CD14-positive monocyte (primary cell): ENCODE data around the gene ATF4. TPM values are rescaled to one million over a fixed set of nuclear protein-coding genes. Genes with fewer than 3 reads are reported as not detected.

Experiments
- DNase-seq, 3 donors: peaks; one replicate each; pipeline ENCODE4 v3.0.0-alpha.2; 2011 to 2022
- H2AFZ ChIP-seq: 2 replicates; pipeline ENCODE4 v1.6.0; 2012; ENCODE audit warnings: mild to moderate bottlenecking, low read depth, low read length, inconsistent platforms; ENCODE audit not compliant: insufficient read depth, poor library complexity, severe bottlenecking
- H3K27ac ChIP-seq, 2 donors: 1 replicate in 1 of 2; 2 replicates in 1 of 2; pipeline ENCODE4 v1.5.1; 2012 to 2013; ENCODE audit warnings: low read length in 2 of 2, control low read depth in 1 of 2, inconsistent platforms in 1 of 2, low read depth in 1 of 2, mild to moderate bottlenecking in 1 of 2
- H3K27me3 ChIP-seq, 2 donors: one replicate each; pipeline versions ENCODE4 v1.6.0 to v1.6.1; 2011 to 2013; ENCODE audit warnings: low read length in 2 of 2; ENCODE audit not compliant: control insufficient read depth in 2 of 2, insufficient read depth in 2 of 2
- H3K36me3 ChIP-seq, 2 donors: replicated peaks in 1 of 2; 1 replicate in 1 of 2; 2 replicates in 1 of 2; pipeline versions ENCODE4 v1.5.1 to v1.6.1; 2012 to 2013; ENCODE audit warnings: low read length in 2 of 2, control low read depth in 1 of 2, inconsistent platforms in 1 of 2, mild to moderate bottlenecking in 1 of 2; ENCODE audit not compliant: insufficient read depth in 2 of 2, control insufficient read depth in 1 of 2
- H3K4me1 ChIP-seq, 2 donors: 1 replicate in 1 of 2; 2 replicates in 1 of 2; pipeline versions ENCODE4 v1.5.1 to v1.6.1; 2012 to 2013; ENCODE audit warnings: low read length in 2 of 2, control low read depth in 1 of 2, inconsistent platforms in 1 of 2, mild to moderate bottlenecking in 1 of 2, moderate library complexity in 1 of 2; ENCODE audit not compliant: insufficient read depth in 2 of 2, control insufficient read depth in 1 of 2
- H3K4me2 ChIP-seq: replicated peaks from 2 replicates; pipeline ENCODE3; 2012; ENCODE audit warnings: low read length, moderate library complexity, mild to moderate bottlenecking; ENCODE audit not compliant: poor library complexity, severe bottlenecking; ENCODE audit errors: extremely low read depth
- H3K4me3 ChIP-seq, 3 experiments: fragments of 200-600 bp in 1 of 3; sonication (generic) in 1 of 3; replicated peaks in 1 of 3; 1 replicate in 2 of 3; 2 replicates in 1 of 3; pipeline ENCODE4 v1.5.1; 2011 to 2013; ENCODE audit warnings: low read length in 3 of 3, mild to moderate bottlenecking in 3 of 3, control low read depth in 2 of 3, low read depth in 2 of 3, inconsistent platforms in 1 of 3, moderate library complexity in 1 of 3
- H3K79me2 ChIP-seq: 2 replicates; pipeline ENCODE4 v1.6.0; 2012; ENCODE audit warnings: mild to moderate bottlenecking, control low read depth, inconsistent platforms, low read length, moderate library complexity; ENCODE audit not compliant: insufficient read depth
- H3K9ac ChIP-seq: 2 replicates; pipeline ENCODE4 v1.6.0; 2017; ENCODE audit warnings: low read length, mild to moderate bottlenecking; ENCODE audit not compliant: insufficient read depth, poor library complexity, severe bottlenecking
- H3K9me3 ChIP-seq, 2 donors: replicated peaks in 1 of 2; 1 replicate in 1 of 2; 2 replicates in 1 of 2; pipeline versions ENCODE4 v1.5.1 to v1.6.1; 2012 to 2013; ENCODE audit warnings: low read length in 2 of 2, control low read depth in 1 of 2; ENCODE audit not compliant: control insufficient read depth in 1 of 2, insufficient read depth in 1 of 2
- H4K20me1 ChIP-seq: 2 replicates; pipeline ENCODE4 v1.6.0; 2012; ENCODE audit warnings: mild to moderate bottlenecking, low read length, control low read depth, moderate library complexity; ENCODE audit not compliant: insufficient read depth
- H3K27ac Mint-ChIP-seq, 7 donors: one replicate each; pipeline ENCODE4 v1.8.0; 2020; ENCODE audit warnings: mild to moderate bottlenecking in 7 of 7, mixed read lengths in 7 of 7, moderate library complexity in 6 of 7, inconsistent platforms in 2 of 7
- H3K27me3 Mint-ChIP-seq, 3 donors: one replicate each; pipeline ENCODE4 v1.8.0; 2021 to 2022; ENCODE audit warnings: low read depth in 3 of 3, mild to moderate bottlenecking in 3 of 3, mixed read lengths in 3 of 3, moderate library complexity in 3 of 3, inconsistent platforms in 1 of 3
- H3K36me3 Mint-ChIP-seq, 2 donors: one replicate each; pipeline ENCODE4 v1.8.0; 2020; ENCODE audit warnings: mixed read lengths in 2 of 2, inconsistent platforms in 1 of 2, mild to moderate bottlenecking in 1 of 2
- H3K4me1 Mint-ChIP-seq: one replicate; pipeline ENCODE4 v1.8.0; 2020; ENCODE audit warnings: mild to moderate bottlenecking, mixed read lengths
- H3K4me3 Mint-ChIP-seq, 2 donors: one replicate each; pipeline ENCODE4 v1.8.0; 2020; ENCODE audit warnings: mild to moderate bottlenecking in 2 of 2, mixed read lengths in 2 of 2, moderate library complexity in 1 of 2
- H3K9me3 Mint-ChIP-seq, 7 donors: one replicate each; pipeline ENCODE4 v1.8.0; 2020 to 2022; ENCODE audit warnings: mixed read lengths in 7 of 7, mild to moderate bottlenecking in 6 of 7, moderate library complexity in 6 of 7, inconsistent platforms in 2 of 7
- CTCF ChIP-seq: fragments of 200-600 bp; IDR thresholded peaks from one replicate; pipeline ENCODE4 v1.8.0; 2022; ENCODE audit warnings: antibody characterized with exemption, mild to moderate bottlenecking
- WGBS: methylation state at CpG from one replicate; pipeline ENCODE4 v1.1.5; 2013; ENCODE audit warnings: missing lambda C conversion rate; ENCODE audit not compliant: insufficient coverage; 5-methylcytosine and 5-hydroxymethylcytosine counted together
- intact Hi-C, 2 donors: fragments of 100-400 bp; cut with micrococcal nuclease; formaldehyde crosslinking; loops; one replicate each; pipeline versions ENCODE4 v1.15.0 to v1.15.1; 2023
- polyA plus RNA-seq, 3 donors: library from polyadenylated mRNA; depleted of rRNA in 1 of 3; unstranded in 2 of 3; stranded (reverse) in 1 of 3; fragments of 300-500 nt in 2 of 3; fragments of >200 nt in 1 of 3; fragmentation: Illumina TruSeq in 2 of 3; gene quantifications; 1 replicate in 2 of 3; 2 replicates in 1 of 3; pipeline ENCODE4 v1.2.3, GENCODE V29; 2012 to 2021

ATF4 gene
- polyA plus RNA-seq, 3 donors, result 55.1 to 606 (median 59.0) TPM

GRCh38 chr22:39492186-39492585 lies 28.2 kb upstream of the ATF4 start:
- H2AFZ ChIP-seq, result no peak overlapping the region
- Mint-ChIP-seq H3K9me3 (peaks cover 0 to 2% (median 0%) of the 10 kb centered on the region in 7 donors), H3K27me3 (peaks cover 0 to 3% (median 3%) of the 10 kb centered on the region in 3 donors), H3K4me3 (no peak overlapping the region), H3K36me3 (no peaks in the 10 kb centered on the region), H3K4me1 (peaks cover 45% of the 10 kb centered on the region), H3K27ac (peak overlapping the region in 1 of 7 donors; percentile 45)
- no peaks in the 10 kb centered on the region for H3K9me3 ChIP-seq
- TF ChIP-seq CTCF, result no peak
- no peaks in the 10 kb centered on the region for H3K79me2 ChIP-seq
- DNase-seq, result no peak
- H3K4me3 ChIP-seq, result no peak overlapping the region
- H3K9ac ChIP-seq, result no peak overlapping the region
- 20% methylated on average over 2 of the region's 3 CpGs for WGBS
- no peak overlapping the region for H3K4me2 ChIP-seq
- no peak overlapping the region for H3K27ac ChIP-seq
- intact Hi-C loops, result loop anchor here (5.0 kb wide), 2 partner anchors 35 to 40 kb away; partner anchors contain the start of gene RPS19BP1 (in 1 of the 2)
- H3K27me3 ChIP-seq, result no peaks in the 10 kb centered on the region
- H4K20me1 ChIP-seq, result no peaks in the 10 kb centered on the region
- peaks cover 30 to 44% of the 10 kb centered on the region in 2 donors for H3K4me1 ChIP-seq
- H3K36me3 ChIP-seq, result no peaks in the 10 kb centered on the region

GRCh38 chr22:39493759-39494158 lies 26.6 kb upstream of the ATF4 start:
- H3K4me3 Mint-ChIP-seq, result no peak overlapping the region
- peak overlapping the region in 1 of 2 donors; percentile 84 for H3K27ac ChIP-seq
- H4K20me1 ChIP-seq, result no peaks in the 10 kb centered on the region
- no peaks in the 10 kb centered on the region for H3K79me2 ChIP-seq
- H3K27me3 ChIP-seq, result no peaks in the 10 kb centered on the region
- no peak overlapping the region for H3K4me3 ChIP-seq
- WGBS, result 90% methylated on average over 3 of the region's 4 CpGs
- no peaks in the 10 kb centered on the region for H3K36me3 Mint-ChIP-seq
- H3K36me3 ChIP-seq, result no peaks in the 10 kb centered on the region
- no peak overlapping the region for H3K4me2 ChIP-seq
- intact Hi-C loops, result loop anchor here (5.0 kb wide), 2 partner anchors 34 to 39 kb away; partner anchors contain the start of gene RPS19BP1 (in 1 of the 2)
- no peak overlapping the region for H2AFZ ChIP-seq
- peaks cover 30 to 44% of the 10 kb centered on the region in 2 donors for H3K4me1 ChIP-seq
- peaks cover 45% of the 10 kb centered on the region for H3K4me1 Mint-ChIP-seq
- H3K27ac Mint-ChIP-seq, result peak overlapping the region in 6 of 7 donors; percentile 11 to 92 (median 84)
- H3K9me3 ChIP-seq, result no peaks in the 10 kb centered on the region
- no peak for TF ChIP-seq CTCF
- H3K27me3 Mint-ChIP-seq, result peaks cover 1 to 6% (median 3%) of the 10 kb centered on the region in 3 donors
- DNase-seq, result peak in 1 of 3 donors; percentile 47
- no peaks in the 10 kb centered on the region for H3K9me3 Mint-ChIP-seq
- no peak overlapping the region for H3K9ac ChIP-seq
